ENCODE results near the gene SLC17A9. TPM values are rescaled to one million over a fixed set of nuclear protein-coding genes. Genes with fewer than 3 reads are reported as not detected.

Gene SLC17A9
- total RNA-seq, 1 donor = 2.0 TPM

- no peak for DNase-seq (ENCODE audit: low read depth)
- no peak for TF ChIP-seq CTCF (IDR thresholded peaks at IDR 0.05; ENCODE audit: insufficient read depth, low read length)
- no peak overlapping the region for H3K4me3 ChIP-seq (ENCODE audit: low read depth, low read length)
Measured at GRCh38 chr20:62933966-62934365, 18.5 kb upstream of the SLC17A9 start.

DNA sequence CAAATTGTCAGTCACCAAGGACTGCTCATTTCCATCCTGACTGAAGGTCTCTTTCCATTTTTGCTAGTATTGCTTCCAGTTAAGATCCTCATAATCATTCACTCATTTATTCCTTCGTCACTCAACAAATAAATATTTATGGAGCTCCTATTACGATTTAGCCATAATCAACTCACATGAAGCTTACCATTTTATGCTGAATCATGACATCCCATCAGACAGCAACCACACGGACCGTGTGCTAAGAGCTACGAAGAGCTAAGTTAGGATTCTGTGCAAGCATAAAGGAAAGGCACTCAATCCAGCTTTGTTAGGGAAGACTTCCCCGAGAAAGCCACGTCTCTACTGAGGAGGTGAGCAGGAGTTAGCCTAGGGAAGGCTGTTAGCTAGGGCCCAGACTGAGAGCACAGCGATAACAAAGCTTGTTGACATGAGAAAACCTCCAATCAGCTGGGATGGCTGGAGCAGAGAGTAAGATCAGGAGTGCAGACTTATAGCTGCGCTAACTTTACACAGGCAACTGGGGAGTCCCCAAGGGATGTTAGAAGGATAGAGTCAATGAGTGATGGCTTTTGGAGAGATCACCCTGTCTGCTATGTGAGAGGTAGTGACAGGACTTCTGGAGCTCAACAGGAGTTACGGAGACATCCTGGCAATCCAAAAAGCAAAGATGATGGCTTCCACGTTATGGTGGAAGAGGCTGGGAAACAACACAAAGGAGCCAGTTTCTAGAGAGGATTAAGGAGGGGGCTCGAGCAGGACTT lies 17.1 kb upstream of the SLC17A9 start:
- no peak overlapping the region for H3K4me3 ChIP-seq (ENCODE audit: low read depth, low read length)
- DNase-seq (ENCODE audit: low read depth) = no peak
- no peak for TF ChIP-seq CTCF (IDR thresholded peaks at IDR 0.05; ENCODE audit: insufficient read depth, low read length)

DNA sequence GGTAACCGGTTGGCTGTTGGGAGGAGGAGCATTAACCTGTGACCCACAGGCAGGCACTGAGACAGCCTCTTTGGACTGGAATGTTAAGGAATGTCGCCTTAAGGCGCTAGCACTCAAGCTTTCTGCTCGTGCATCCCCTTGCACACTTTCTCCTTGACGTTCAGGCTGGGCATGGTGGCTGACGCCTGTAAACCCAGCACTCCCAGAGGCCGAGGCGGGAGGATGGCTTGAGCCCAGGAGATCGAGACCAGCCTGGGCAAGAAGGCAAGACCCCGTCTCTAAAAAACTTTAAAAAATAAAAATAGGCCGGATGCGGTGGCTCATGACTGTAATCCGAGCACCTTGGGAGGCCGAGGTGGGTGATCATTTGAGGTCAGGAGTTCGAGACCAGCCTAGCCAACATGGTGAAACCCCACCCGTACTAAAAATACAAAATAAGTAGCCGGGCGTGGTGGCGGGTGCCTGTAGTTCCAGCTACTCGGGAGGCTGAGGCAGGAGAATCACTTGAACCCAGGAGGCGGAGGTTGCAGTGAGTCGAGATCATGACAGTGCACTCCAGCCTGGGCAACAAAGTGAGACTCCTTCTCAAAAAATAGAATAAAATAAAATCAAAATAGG lies 16.4 kb upstream of the SLC17A9 start:
- TF ChIP-seq CTCF (IDR thresholded peaks at IDR 0.05; ENCODE audit: insufficient read depth, low read length) = no peak
- DNase-seq (ENCODE audit: low read depth) = no peak
- H3K4me3 ChIP-seq (ENCODE audit: low read depth, low read length) = peak overlapping the region; percentile 93

DNA sequence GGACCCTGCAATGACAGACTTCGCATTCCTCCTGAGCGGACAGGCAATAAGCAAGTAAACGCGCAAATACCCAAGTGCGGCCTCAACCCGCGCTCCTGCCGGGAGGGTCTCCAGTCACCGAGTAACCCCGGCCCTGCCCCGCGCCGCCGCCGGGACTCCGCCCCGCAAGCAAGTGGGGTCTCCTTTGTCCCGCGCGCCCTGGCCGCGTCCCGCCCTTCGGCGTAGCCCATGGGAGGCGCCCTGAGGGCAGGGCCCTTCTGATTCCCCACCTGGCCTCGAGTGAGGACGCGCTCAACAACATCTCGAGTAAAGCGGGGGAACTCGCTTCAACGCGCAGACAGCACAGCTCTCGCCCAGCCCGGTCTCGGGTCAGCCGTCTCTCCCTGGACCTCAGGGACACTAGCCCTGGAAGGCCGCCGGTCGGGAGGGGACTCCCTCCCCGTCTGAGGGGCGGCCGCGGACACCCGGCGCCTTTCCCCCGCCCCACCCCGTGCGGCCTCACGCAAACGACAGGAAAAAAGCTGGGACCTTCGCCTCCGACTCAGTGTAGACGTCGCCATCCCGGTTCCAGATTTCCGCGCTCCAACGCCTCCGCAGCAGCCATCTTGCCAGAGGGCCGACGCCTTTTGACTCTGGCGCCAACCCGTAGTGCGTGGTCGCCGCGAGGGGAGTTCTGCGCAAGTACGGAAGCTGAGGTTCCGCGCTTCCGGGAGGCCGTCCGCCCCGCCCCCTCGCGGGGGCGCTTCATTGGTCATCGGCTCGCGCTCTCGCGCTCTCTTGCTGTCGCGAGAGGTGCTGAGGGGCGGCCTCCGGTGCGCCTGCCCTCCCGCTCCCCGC lies 15.0 kb upstream of the SLC17A9 start:
- DNase-seq (ENCODE audit: low read depth) = peak; percentile 95
- H3K4me3 ChIP-seq (ENCODE audit: low read depth, low read length) = peak overlapping the region; percentile 93
- no peak for TF ChIP-seq CTCF (IDR thresholded peaks at IDR 0.05; ENCODE audit: insufficient read depth, low read length)

GRCh38 chr20:62938105-62938888 lies 14.2 kb upstream of the SLC17A9 start, which contains the start of gene GID8:
Gene GID8 (plus strand): TSS chr20:62938147. CDS start chr20:62941503, 3,356 bp downstream.
- peak within 1 kb of the TSS; percentile 93 for H3K4me3 ChIP-seq (ENCODE audit: low read depth, low read length)
- TF ChIP-seq CTCF (IDR thresholded peaks at IDR 0.05; ENCODE audit: insufficient read depth, low read length) = no peak
- peak; percentile 48 for DNase-seq (ENCODE audit: low read depth)

- TF ChIP-seq CTCF (IDR thresholded peaks at IDR 0.05; ENCODE audit: insufficient read depth, low read length) = no peak
- DNase-seq (ENCODE audit: low read depth) = no peak
- H3K4me3 ChIP-seq (ENCODE audit: low read depth, low read length) = no peak overlapping the region
Measured at GRCh38 chr20:62940875-62941274, 11.6 kb upstream of the SLC17A9 start.

Measured in fibroblast of the aortic adventitia (primary cell).